Choroid plexus epithelial cell (primary cell): ENCODE results near the gene DPCD.

Experiments
- DNase-seq: peaks from one replicate; pipeline ENCODE4 v3.0.0-alpha.2; 2010; ENCODE audit warnings: low read depth
- H3K4me3 ChIP-seq: 2 replicates; pipeline ENCODE4 v1.5.1; 2011; ENCODE audit warnings: low read depth, mild to moderate bottlenecking, control low read depth, low read length, moderate library complexity
- TF ChIP-seq, protein P1 (sequence below): conservative IDR thresholded peaks from 2 replicates; pipeline ENCODE4 v1.5.1; 2011; ENCODE audit warnings: low read depth, mild to moderate bottlenecking, control low read depth, inconsistent platforms, low read length, moderate library complexity

The DPCD gene

DNA sequence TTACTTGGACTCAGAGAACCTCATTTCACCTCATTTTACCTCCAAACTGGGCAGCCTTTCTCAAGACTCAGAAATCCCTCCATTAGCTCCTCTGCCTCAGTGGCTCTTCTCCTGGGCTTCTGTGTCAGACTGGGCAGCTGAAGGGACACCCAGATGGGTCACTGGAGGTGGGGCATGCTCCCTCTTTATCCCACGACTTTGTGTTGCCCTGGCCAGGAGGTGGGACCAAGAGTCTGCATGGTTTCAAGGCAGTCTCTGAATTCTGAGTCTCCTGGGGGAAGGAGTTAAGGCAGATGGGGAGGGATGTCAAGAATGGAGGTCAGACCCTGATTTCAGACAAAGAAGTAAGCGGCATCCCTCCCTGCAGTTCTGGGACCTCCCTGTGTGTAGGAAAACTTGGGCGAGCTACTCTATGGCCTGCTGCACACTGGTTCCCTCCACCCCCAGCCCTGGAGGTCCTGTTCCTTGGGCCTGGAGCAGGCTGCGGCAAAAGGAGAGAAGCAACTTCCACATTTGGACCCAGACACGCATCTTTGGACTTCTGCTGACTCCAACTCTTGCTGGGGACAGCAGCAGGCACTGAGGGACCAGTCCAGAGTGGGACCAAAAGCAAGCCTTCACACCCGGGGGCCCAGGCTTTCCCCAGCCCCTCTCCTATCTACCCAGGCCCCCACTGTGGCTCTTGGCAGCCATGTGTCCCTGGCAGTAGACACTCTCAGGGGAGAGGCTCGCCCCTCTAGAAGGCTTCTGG, 10.8 kb upstream of the DPCD start:
- TF ChIP-seq, protein P1, sequence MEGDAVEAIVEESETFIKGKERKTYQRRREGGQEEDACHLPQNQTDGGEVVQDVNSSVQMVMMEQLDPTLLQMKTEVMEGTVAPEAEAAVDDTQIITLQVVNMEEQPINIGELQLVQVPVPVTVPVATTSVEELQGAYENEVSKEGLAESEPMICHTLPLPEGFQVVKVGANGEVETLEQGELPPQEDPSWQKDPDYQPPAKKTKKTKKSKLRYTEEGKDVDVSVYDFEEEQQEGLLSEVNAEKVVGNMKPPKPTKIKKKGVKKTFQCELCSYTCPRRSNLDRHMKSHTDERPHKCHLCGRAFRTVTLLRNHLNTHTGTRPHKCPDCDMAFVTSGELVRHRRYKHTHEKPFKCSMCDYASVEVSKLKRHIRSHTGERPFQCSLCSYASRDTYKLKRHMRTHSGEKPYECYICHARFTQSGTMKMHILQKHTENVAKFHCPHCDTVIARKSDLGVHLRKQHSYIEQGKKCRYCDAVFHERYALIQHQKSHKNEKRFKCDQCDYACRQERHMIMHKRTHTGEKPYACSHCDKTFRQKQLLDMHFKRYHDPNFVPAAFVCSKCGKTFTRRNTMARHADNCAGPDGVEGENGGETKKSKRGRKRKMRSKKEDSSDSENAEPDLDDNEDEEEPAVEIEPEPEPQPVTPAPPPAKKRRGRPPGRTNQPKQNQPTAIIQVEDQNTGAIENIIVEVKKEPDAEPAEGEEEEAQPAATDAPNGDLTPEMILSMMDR = no peak
- no peak for DNase-seq

DNA sequence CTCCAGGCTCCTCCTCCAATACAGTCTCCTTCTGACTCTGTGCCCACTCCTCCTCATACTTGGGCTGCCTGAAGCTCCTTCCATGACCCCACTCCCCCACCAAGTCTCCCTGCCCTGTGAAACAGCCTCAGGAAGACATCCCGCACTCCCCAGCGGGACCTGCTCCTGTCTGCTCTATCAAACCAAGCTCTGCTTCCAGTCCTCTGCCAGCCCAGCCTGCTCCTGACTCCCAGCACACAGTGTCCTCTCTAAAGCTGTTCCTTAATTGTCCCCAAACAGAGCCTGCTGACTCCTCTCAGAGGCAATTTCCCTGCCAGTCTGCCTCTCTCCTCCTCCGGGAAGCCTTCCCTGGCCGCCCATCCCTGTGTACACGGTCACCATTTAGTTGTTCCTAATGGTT, 9.9 kb upstream of the DPCD start:
- DNase-seq = no peak
- no peak overlapping the region for H3K4me3 ChIP-seq
- TF ChIP-seq, protein P1 = no peak

More for the DNA sequence above, 10.8 kb upstream of the DPCD start:
- H3K4me3 ChIP-seq = no peak overlapping the region

GRCh38 chr10:101578803-101579515, 9.2 kb upstream of the DPCD start:
- TF ChIP-seq, protein P1 = no peak
- DNase-seq = no peak
- H3K4me3 ChIP-seq = no peak overlapping the region

DNA sequence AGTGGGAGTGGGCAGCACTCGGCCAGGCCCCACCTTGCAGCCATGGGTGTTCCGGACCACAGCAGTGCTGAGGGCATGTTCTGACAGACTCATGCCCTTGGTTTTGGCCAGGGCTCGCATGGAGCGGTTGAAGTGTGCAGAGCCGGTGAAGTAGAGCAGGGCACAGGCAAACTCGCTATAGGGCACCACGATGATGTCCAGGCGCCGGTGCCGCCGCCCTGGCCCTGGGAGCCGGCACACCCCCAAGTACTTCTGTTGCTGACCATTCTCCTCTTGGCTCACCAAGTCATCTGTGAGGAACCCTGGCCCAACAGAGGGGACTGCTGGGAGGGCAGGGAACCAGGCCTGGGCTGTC, 8.6 kb upstream of the DPCD start:
- no peak overlapping the region for H3K4me3 ChIP-seq
- TF ChIP-seq, protein P1 = no peak

GRCh38 chr10:101580486-101581399, 7.4 kb upstream of the DPCD start:
- no peak for DNase-seq
- TF ChIP-seq, protein P1 = no peak
- H3K4me3 ChIP-seq = no peak overlapping the region

More for the DNA sequence above, 8.6 kb upstream of the DPCD start:
- DNase-seq = no peak

DNA sequence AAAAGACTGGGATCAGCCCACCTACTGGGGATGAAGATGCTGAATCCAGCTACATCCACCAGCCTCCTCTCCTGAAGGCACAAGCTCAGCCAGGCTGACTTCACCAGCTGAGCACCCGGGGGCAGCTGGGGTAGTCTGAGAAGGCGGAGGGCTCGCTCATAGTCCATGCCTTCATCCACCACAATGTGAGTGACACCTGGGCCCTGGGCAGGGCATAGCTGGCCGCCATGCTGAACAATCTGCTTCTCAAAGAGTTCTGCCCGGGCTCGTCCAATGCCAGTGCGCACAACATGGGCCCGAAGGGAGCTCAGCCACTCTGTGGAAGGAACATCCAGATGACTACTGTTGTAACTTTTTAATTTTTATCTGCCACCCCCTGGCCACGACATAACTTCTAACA, 2.3 kb upstream of the DPCD start:
- no peak overlapping the region for H3K4me3 ChIP-seq
- DNase-seq = no peak
- TF ChIP-seq, protein P1 = no peak
